ENCODE data around the gene TMEM129. TPM values are rescaled to one million over a fixed set of nuclear protein-coding genes. Genes with fewer than 3 reads are reported as not detected.
"Not testable (repeated sequence)": the region's sequence is repeated elsewhere in the genome, so short reads cannot be mapped to it uniquely, and the experiment has no call there.

The TMEM129 gene
- total RNA-seq, 1 donor from 2014 or later, result 19.8 TPM

- no peak for DNase-seq (ENCODE audit: low read depth in 2 of 2)
Measured at GRCh38 chr4:1721666-1722550, 785 bp upstream of the TMEM129 start.

DNA sequence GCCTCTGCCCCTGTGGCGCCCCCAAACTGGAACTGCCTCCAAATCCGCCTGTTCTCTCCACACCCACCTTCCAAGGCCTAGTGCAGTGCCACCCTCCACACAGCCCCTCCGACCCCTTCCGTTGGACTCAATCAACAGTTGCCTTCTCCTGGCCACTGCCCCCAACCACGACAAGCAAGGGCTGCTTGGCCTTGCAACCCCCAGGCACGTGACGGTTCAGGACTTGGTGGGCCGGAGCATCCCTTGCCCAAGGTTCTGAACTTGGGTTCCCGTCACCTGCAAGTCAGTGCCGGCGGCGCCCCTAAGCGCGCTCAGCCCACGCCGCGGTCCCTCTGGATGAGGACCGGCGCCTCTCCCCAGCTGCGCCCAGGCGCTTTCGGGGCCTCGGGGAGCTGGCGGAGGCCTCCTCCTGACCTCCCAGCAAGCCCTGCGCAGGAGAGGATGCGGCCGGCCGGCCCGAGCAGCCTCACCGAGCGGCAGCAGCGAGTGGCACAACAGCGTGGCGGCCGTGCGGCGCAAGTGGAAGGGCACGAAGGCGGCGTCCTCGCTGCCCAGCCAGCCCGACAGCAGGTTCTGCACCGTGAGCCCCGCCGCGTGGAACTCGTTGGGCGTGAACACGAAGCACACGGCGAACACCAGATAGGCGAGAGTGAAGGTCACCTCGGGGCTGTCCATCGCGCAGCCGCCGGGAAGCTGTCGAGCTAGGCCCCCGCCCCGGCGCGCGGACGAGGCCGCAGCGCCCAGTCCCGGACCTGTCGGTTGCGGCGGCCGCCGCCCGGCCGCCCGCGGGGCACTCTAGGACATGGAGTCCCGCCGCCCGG, 750 bp downstream of the TMEM129 start:
- peak in 1 of 2 donors; percentile 40 for DNase-seq (ENCODE audit: low read depth in 2 of 2)

DNA sequence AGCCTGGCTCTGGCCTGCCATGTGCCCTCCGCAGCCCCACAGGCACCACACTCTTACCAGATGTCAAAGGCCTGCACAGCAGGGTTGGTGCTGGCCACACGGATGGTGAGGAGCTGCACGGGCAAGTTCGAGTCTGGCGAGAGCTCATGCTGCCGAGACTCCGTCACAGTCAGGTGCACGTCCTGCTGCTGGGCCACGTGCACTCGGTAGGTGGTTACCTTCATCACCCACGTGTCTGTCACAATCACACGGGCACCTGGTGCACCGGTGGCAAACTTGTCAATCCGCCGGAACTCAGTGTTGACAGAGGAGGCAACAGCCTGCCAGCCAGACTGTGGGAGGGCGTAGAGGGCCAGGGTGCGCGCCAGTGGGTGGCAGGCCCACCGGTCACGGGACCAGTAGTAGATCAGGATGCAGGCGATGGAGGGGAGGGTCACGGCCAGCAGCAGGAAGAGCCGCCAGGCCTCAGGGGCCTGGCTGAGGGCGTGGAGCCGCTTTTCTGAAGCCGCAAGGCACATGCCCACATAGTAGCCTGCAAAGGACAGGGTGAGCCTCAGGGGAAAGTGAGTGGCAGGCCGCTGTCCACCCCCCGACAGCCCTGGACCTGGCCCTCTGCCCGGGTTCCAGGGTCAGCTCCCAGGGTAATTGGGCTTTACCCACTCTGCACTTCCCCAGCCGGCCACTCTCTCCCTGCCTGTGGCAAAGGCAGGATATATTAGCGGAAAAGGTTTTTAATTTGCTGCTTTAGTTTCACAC, 2.9 kb downstream of the TMEM129 start:
- no peak for DNase-seq (ENCODE audit: low read depth in 2 of 2)

- DNase-seq (ENCODE audit: low read depth in 2 of 2), result no peak
Measured at GRCh38 chr4:1717129-1718094, 3.7 kb downstream of the TMEM129 start.

GRCh38 chr4:1716065-1716945, 4.8 kb downstream of the TMEM129 start:
- no peak for DNase-seq (ENCODE audit: low read depth in 2 of 2)

DNA sequence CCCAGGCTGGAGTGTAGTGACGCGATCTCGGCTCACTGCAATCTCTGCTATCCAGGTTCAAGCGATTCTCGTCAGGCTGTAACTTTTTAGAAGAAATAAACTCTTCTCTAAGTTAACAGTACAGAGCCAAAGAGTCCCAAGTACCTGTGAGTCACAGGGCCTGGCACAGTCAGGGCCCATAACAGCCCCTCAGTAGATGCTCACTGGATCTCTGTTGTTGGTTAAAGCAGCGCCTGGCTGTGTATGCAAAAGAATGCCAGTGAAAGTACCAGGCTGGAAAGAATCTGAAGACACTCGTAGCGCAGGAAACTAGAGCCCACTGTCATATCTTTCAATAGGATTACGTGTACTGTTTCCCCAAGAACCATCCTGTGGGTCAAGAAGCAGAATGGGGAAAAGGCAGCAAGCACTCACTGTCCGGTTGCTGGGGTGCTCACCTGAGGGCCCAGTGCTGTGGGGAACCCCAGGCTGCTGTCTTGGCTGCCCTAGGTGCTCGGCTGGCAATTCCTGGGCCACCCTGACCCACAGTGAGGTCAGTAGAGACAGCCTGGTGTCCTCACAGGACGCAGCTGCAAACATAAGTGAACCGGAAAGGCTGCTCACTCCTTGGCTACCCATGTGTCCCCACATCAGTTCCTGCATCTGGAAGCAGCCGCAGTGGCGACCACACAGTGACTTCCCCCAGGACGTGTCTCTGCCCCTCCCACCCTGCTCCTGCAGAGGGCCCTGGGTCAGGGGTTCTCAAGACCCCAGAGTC, 5.9 kb downstream of the TMEM129 start:
- DNase-seq (ENCODE audit: low read depth in 2 of 2), result peak in 1 of 2 donors; percentile 38

DNA sequence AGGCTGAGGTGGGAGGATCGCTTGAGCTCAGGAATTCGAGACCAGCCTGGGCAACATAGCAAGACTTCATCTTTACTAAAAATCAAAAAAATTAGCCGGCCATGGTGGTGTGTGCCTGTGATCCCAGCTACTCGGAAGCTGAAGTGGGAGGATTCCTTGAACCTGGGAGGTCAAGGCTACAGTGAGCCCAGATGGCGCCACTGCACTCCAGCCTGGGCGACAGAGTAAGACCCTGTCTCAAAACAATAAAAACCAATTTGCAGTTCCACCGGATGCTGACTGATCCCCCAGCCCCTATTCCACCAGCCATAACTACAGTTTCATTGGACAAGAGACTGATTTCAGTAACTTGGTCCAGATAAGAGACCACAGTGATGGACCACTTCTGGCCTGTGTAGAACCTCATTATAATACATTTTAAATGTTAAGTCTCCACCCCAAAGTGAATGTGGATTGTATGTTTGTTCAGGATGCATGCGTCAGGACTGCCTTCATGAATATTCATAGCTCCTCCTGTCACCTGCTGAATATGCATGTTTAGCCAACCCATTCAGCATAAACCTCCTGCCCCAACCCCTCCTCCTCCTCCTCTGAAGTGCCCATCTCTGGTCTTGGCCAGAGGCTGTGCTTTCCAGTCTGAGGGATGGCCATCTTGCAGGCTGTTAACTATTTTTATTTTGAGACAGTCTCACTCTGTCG, 6.7 kb downstream of the TMEM129 start:
- peak in 1 of 2 donors; percentile 35 for DNase-seq (ENCODE audit: low read depth in 2 of 2)

- no peak for DNase-seq (ENCODE audit: low read depth in 2 of 2)
Measured at GRCh38 chr4:1713003-1713851, 7.9 kb downstream of the TMEM129 start.

GRCh38 chr4:1712216-1713002, 8.7 kb downstream of the TMEM129 start, which contains the start of gene SLBP:
Gene SLBP, minus strand, starts transcription at chr4:1712319. Its CDS starts 131 bp downstream, at chr4:1712188.
- peak; percentile 90 to 96 for DNase-seq (ENCODE audit: low read depth in 2 of 2)

DNA sequence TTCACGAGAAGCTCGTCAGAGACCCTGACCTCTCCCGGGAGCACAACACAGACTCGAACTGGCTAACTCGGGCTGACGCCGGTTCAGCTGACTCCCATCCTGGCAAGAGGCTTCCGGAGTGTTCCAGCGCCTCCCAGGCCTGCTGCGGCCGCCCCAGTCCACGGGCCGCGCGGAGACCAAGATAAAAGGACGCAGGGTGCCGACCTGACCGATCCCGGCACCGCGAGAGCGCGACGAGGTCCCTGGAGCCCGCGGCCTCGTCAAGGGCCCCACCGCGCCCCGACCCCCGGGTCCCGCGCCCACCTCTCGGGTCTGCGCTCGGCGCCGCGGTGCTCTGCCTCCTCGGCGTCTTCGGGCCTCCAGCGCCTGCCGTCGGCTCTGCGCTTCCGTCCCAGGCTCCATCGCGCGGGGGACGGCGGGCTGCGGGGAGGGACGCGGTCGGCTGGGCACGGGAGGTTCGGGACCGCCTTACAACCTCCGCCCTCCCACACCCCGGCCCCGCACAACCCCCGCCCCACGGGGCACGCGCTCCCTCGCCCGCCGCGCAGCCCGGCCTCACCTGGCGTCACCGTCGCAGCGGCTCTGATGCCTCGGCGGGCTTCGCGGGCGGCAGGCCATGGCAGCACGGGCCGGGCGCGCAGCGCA, 9.4 kb downstream of the TMEM129 start:
- peak; percentile 28 to 74 for DNase-seq (ENCODE audit: low read depth in 2 of 2)

- DNase-seq (ENCODE audit: low read depth in 2 of 2), result no peak
Measured at GRCh38 chr4:1711055-1711570, 10.0 kb downstream of the TMEM129 start.

GRCh38 chr4:1708581-1708980, 12.5 kb downstream of the TMEM129 start:
- no peak for DNase-seq (ENCODE audit: low read depth in 2 of 2)

GRCh38 chr4:1706358-1706757, 14.8 kb downstream of the TMEM129 start:
- DNase-seq (ENCODE audit: low read depth in 2 of 2), result no peak

- no peak for DNase-seq (ENCODE audit: low read depth in 2 of 2)
Measured at GRCh38 chr4:1705732-1706131, 15.4 kb downstream of the TMEM129 start.

GRCh38 chr4:1703867-1704266, 17.3 kb downstream of the TMEM129 start:
- no peak for DNase-seq (ENCODE audit: low read depth in 2 of 2)

GRCh38 chr4:1701671-1702070, 19.5 kb downstream of the TMEM129 start:
- DNase-seq (ENCODE audit: low read depth in 2 of 2), result not testable (repeated sequence)
